ENCODE measurements around the gene EFNB2. TPM values are rescaled to one million over a fixed set of nuclear protein-coding genes. Genes with fewer than 3 reads are reported as not detected.

Gene EFNB2
- total and polyA plus RNA-seq, 9 of the 15 experiments (the other 6 are each of a cell fraction or from before 2014, with no cell fraction given), result 0.01 to 0.29 (median 0.18) TPM

GRCh38 chr13:106532111-106532929 is 3.1 kb downstream of the EFNB2 start:
- POLR2A ChIA-PET, result no interaction called here
- DNase-seq (ENCODE audit: extremely low read depth in 1 of 4, low spot score in 3 of 4), result no peak
- no peaks in the 10 kb centered on the region for H3K9me3 ChIP-seq (replicated peaks; ENCODE audit: control insufficient read depth, insufficient read depth, low read depth, low read length)
- intact Hi-C loops (cut with micrococcal nuclease) (no loop called here), in situ Hi-C loops (cut with MboI) (no loop called here)
- no peak overlapping the region for H3K9ac ChIP-seq (ENCODE audit: insufficient read depth in 1 of 2, low read depth in 2 of 2, low read length in 2 of 2)
- no peak for ATAC-seq
- no peak overlapping the region for H3K4me3 ChIP-seq
- 20% methylated on average over 17 of the region's 18 CpGs for WGBS (ENCODE audit: insufficient coverage, low coverage, missing lambda C conversion rate)
- H3K4me1 ChIP-seq (replicated peaks in 1 of 2; ENCODE audit: control insufficient read depth in 2 of 2, insufficient read depth in 2 of 2, low read length in 2 of 2), result peaks cover 0 to 19% of the 10 kb centered on the region in 2 experiments; a peak in 2 of 5 replicates
- H3K4me2 ChIP-seq (ENCODE audit: insufficient read depth, low read length), result no peak overlapping the region
- no peaks in the 10 kb centered on the region for H4K20me1 ChIP-seq (replicated peaks; ENCODE audit: control insufficient read depth, insufficient read depth, low read length)
- no peaks in the 10 kb centered on the region for H3K79me2 ChIP-seq (ENCODE audit: control insufficient read depth, insufficient read depth, low read length)
- H3K27ac ChIP-seq (ENCODE audit: extremely low read depth, low read depth, low read length), result no peak overlapping the region
- BruUV-seq (replicated peaks), result no TSS peak
- no peaks in the 10 kb centered on the region for H3K9me1 ChIP-seq (ENCODE audit: control insufficient read depth, insufficient read depth, low read length)
- H3K36me3 ChIP-seq (ENCODE audit: control insufficient read depth, insufficient read depth, low read length), result no peaks in the 10 kb centered on the region
- H3K27me3 ChIP-seq (ENCODE audit: control insufficient read depth in 2 of 2, insufficient read depth in 2 of 2, low read length in 2 of 2), result peaks cover 0 to 5% of the 10 kb centered on the region in 2 experiments; a peak in 1 of 5 replicates
- no peak overlapping the region for H2AFZ ChIP-seq (ENCODE audit: low read depth, low read length)
- TF ChIP-seq FOXA3 (CRISPR knock-in tag; conservative IDR thresholded peaks at IDR 0.05 in 1 of 2, IDR thresholded peaks at IDR 0.05 in 1 of 2), result no peak
- TF ChIP-seq NR3C1 (CRISPR knock-in tag; IDR thresholded peaks at IDR 0.05), result no peak
- no peak for TF ChIP-seq ZMIZ1 (IDR thresholded peaks at IDR 0.05; ENCODE audit: low read depth in 2 of 2, low read length in 2 of 2)
- TF ChIP-seq TAL1 (IDR thresholded peaks at IDR 0.05), result no peak
- no peak for TF ChIP-seq ZBTB7A (IDR thresholded peaks at IDR 0.05; ENCODE audit: borderline replicate concordance, control insufficient read depth, low read depth, low read length)
- CTCF ChIA-PET (ENCODE audit: low intra/inter-chr PET ratio), result no interaction called here
- no peak for FAIRE-seq

Measured in K562 (cell line).